Measurements from ENCODE around the gene RSPH1.

- TF ChIP-seq EZH2 (IDR thresholded peaks at IDR 0.05) (no peak), POLR2AphosphoS5 (IDR thresholded peaks at IDR 0.05; ENCODE audit: borderline replicate concordance, low read depth, low read length) (no peak), FOXP2 (optimal IDR thresholded peaks at IDR 0.05; ENCODE audit: control extremely low read depth, extremely low read length, insufficient read depth) (no peak)
Observed at GRCh38 chr21:42521384-42521783, 25.4 kb upstream of the RSPH1 start.
